ENCODE measurements around the gene SLC29A3. TPM values are rescaled to one million over a fixed set of nuclear protein-coding genes. Genes with fewer than 3 reads are reported as not detected.
A peak's percentile ranks its signal among the peaks of the same experiment; 100 is the strongest.

SLC29A3 gene
- total RNA-seq, 1 experiment from 2014 or later: 9.2 TPM

GRCh38 chr10:71283876-71284275 is 35.2 kb upstream of the SLC29A3 start:
- Histone ChIP-seq H3K23ac (ENCODE audit: insufficient read length, low read depth, low read length) (no peak overlapping the region), H4K8ac (replicated peaks; ENCODE audit: insufficient read length, low read depth, low read length) (no peak overlapping the region), H3K4me2 (ENCODE audit: insufficient read depth, insufficient read length, low read length) (no peak overlapping the region), H2BK15ac (ENCODE audit: low read depth, low read length) (no peak overlapping the region), H3K4me1 (ENCODE audit: insufficient read depth, low read length) (no peaks in the 10 kb centered on the region), H4K91ac (ENCODE audit: insufficient read length, low read depth, low read length) (no peak overlapping the region), H2AK5ac (ENCODE audit: insufficient read length, low read length) (no peak overlapping the region), H3K18ac (ENCODE audit: insufficient read length, low read depth, low read length) (no peak overlapping the region), H3K9ac (ENCODE audit: extremely low read depth, insufficient read length, low read length) (no peak overlapping the region), H4K5ac (ENCODE audit: insufficient read length, low read depth, low read length) (no peak overlapping the region), H3K27ac (ENCODE audit: insufficient read length, low read depth, low read length) (no peak overlapping the region), H3K56ac (ENCODE audit: insufficient read length, low read depth, low read length) (no peak overlapping the region), H3K14ac (ENCODE audit: insufficient read depth, low read length) (no peak overlapping the region; the same call in 1 of the 2 replicates), H2BK120ac (ENCODE audit: low read depth, low read length, poor library complexity, severe bottlenecking) (no peak overlapping the region), H2AFZ (ENCODE audit: low read length) (no peak overlapping the region), H2BK5ac (ENCODE audit: insufficient read length, low read length) (no peak overlapping the region), H3K79me1 (ENCODE audit: insufficient read depth, low read depth, low read length, poor library complexity, severe bottlenecking) (no peaks in the 10 kb centered on the region), H3K79me2 (ENCODE audit: insufficient read depth, low read length) (no peaks in the 10 kb centered on the region), H2BK12ac (ENCODE audit: insufficient read length, low read depth, low read length) (no peak overlapping the region), H3T11ph (ENCODE audit: low read length) (no peak overlapping the region), H4K20me1 (ENCODE audit: control insufficient read depth, insufficient read depth, insufficient read length) (no peaks in the 10 kb centered on the region), H2BK20ac (ENCODE audit: low read depth, low read length, poor library complexity, severe bottlenecking) (no peak overlapping the region), H3K23me2 (ENCODE audit: insufficient read length, low read depth, low read length, poor library complexity, severe bottlenecking) (no peaks in the 10 kb centered on the region), H3K9me3 (ENCODE audit: control insufficient read depth, low read depth, low read length) (no peaks in the 10 kb centered on the region), H3K27me3 (ENCODE audit: insufficient read depth, low read length) (no peaks in the 10 kb centered on the region), H3K4ac (ENCODE audit: low read depth, low read length) (no peak overlapping the region)
- Mint-ChIP-seq H3K9me3 (no peaks in the 10 kb centered on the region), H3K27ac (peak overlapping the region; percentile 53 to 83 (median 54); a peak in 5 of 7 replicates), H3K4me3 (no peak overlapping the region), H3K36me3 (ENCODE audit: insufficient read depth in 1 of 3, low read depth in 3 of 3) (peaks cover 19 to 52% (median 38%) of the 10 kb centered on the region in 3 experiments), H3K4me1 (peaks cover 26 to 27% of the 10 kb centered on the region in 2 experiments), H3K27me3 (ENCODE audit: low read depth) (no peaks in the 10 kb centered on the region; the same call in 1 of the 2 replicates)
- no peak for DNase-seq
- no peak for TF ChIP-seq CTCF (conservative IDR thresholded peaks at IDR 0.05)
- WGBS (ENCODE audit: extremely low coverage, insufficient read length, low lambda C conversion rate): no CpG with 5 or more reads among the region's 10 CpGs

Data from H9 (cell line).